Kasumi-1 (cell line): ENCODE measurements around the gene NCEH1.
A peak's percentile ranks its signal among the peaks of the same experiment; 100 is the strongest.
"Not testable (repeated sequence)": the region's sequence is repeated elsewhere in the genome, so short reads cannot be mapped to it uniquely, and the experiment has no call there.

Source experiments
- DNase-seq, 2 experiments: peaks; one replicate each; lab custom pipeline; 2025; lab: John Stamatoyannopoulos, UW

NCEH1 gene

DNA sequence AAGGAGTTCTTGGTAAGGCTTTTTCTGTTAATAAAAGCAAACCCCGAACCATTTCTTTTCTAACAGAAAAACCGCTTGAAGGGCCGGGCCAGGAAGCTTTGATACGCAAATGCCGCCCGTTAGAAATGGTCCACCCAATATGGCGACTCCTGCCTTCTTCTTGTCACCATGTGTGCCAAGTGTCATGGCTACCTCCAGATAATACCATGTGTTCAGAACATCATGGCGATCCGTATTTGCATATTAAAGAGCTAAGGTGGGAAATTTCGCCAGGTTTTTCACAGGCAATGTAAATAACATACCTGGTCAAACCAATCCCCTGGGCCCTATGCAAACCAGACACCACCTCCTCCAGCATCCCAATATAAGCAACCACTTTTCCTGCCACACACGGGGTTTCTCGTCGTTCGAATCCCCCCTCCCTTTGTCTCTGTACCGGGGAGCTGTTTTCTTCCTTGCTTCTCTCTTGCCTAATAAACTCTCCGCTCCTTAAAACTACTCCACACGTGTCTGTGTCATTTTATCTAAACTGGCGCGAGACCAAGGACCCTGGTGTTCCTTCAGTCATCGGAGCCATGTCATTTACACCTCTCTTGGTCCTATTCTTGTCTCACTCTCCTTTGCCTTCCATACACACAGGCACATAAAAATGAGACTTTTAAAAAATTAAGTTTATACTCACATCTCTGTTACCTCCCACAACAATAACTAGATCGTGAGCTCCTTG lies 34.5 kb downstream of the NCEH1 start:
- no peak for DNase-seq

DNA sequence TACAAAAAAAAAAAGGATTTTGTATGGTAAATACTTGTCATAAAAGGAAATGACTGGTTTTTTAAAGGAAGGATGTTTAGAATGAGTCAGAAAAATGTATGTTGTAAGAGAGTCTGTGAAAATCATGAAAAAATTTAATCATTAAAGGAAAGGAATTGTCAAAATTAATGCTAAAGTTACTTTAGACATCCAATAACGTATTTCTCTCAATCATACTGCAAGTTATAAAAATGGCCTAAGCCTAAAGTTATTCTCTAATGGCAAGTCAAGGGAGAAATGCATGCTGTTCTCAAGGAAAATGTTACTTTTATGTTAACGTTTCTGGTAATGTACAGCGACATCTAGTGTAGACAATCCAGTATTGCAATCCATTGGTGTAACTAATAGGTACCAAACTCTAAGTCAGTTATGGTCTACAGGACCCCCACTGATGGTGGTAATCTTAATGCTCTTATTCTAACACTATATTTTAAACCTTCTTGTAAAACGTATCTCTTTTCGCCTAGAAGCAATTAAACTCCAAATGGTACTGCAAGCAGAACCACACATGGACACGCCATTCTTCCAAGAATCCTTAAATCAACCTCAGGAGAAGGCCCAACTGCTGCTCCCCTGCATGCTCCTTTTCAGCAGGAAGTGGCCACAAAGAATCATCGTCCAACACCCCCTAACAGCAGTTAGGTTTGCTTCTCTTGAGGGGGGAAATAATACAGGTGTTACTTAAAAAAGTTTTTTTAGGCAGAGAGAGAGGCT lies 35.2 kb downstream of the NCEH1 start:
- DNase-seq = peak; percentile 63 to 79

DNA sequence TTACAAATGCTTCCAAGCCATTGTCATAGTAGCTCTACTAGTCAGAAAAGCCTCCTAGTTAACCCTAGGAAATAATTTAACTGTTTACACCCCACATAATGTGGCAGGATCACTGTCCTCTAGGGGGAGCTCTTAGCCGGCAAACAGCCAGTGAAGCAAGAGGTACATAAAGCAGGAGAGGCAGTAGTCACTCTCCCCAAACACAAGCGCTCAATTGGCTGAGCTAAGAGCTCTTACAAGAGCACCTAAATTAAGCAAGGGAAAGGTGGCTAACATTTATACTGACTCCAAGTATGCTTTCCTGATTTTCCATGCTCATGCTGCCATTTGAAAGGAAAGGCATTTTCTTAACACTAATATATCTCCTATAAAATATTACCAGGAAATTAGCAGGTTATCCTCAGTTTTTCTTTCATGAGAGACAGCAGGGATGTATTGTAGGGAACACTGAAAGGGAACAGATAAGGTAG lies 37.6 kb downstream of the NCEH1 start:
- peak; percentile 78 to 83 for DNase-seq

DNA sequence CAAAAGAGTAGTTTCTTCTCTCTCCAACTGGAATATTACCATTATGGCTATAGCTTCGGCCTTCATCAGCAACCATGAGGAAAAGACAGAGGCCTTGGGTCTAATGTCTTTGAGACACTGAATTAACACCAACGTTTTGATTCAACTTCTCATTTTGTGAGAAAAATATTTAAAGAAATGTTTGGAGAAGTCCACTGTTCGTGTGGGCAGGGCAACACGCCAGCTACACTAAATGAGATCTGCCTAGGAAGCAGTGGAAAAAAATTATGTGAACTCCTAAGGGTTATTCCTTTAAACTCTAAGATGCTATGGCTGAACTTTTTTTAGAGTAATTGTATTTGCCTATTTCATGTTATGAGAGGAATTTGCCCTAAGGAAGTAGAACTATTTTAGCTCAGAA lies 41.8 kb downstream of the NCEH1 start:
- DNase-seq = no peak

DNA sequence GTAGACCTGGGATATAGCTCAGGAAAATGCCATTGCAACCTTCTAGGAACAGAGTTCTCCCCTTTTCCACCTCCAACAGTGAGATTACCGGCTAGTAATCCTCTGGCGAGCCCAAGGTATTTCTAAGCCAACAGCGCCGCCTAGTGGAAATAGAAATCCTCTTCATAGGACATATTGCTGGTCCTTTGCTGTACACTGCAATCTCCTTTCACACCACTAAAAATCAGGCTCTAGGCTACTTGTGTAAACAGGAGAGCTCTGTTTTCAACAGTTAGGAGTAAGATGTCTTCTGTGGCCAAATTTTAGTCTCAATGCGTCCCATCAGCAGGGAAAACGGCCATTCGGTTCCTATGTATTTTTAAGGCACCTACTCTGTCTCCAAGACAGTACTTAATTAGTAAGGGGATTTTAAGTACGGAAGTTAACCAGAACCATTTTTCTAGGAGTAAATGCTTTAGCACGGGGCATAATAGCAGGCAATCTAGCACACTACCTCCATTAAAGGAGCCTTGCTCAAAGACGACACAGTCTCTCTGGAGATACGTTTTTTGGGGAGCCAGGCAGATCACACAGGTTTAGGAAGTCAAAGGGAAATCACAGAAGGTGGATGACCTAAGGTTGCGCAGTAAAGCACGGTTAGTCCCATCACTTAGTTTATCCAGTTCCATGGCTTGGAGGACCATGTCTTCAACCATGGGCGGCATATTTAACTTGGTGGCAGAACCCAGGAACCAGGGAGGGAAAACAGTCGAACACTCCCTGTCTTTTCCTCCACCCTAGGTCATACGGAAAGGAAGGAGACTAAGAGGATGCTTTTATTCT lies 43.8 kb downstream of the NCEH1 start:
- DNase-seq = peak; percentile 86 to 93

DNA sequence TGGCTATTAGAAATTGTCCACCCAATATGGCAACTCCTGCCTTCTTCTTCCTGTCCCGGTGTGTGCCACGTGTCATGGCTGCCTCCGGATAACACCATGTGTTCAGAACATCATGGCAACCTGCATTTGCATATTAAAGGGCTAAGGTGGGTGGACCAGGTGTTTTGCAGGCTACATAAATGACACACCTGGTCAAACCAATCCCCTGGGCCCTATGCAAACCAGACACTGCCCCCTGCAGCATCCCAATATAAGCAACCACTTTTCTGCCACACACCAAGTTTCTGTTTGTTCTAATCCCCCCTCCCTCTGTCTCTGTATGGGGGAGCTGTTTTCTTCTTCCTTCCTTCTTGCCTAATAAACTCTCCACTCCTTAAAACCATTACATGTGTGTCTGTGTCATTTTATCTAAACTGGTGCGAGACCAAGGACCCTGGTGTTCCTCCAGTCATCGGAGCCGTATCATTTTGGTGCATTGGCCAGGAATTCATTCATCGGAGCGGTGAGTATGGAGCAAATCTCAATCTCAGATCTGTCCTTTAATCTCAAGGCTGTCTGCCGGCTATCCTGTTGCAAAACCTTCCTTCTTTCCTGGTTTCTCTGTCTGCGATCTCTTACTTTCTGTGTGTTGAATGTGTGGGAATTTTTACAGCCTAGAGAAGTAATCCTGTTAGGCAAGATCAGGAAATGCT lies 44.5 kb downstream of the NCEH1 start:
- DNase-seq = peak in 1 of 2 experiments; percentile 7

DNA sequence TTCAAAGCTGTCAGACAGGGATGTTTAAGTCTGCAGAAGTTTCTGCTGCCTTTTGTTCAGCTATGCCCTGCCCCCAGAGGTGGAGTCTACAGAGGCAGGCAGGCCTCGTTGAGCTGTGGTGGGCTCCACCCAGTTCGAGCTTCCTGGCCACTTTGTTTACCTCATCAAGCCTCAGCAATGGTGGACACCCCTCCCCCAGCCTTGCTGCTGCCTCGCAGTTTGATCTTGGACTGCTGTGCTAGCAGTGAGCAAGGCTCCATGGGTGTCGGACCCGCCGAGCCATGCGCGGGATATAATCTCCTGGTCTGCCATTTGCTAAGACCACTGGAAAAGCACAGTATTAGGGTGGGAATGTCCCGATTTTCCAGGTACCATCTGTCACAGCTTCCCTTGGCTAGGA lies 45.4 kb downstream of the NCEH1 start:
- not testable (repeated sequence) for DNase-seq

DNA sequence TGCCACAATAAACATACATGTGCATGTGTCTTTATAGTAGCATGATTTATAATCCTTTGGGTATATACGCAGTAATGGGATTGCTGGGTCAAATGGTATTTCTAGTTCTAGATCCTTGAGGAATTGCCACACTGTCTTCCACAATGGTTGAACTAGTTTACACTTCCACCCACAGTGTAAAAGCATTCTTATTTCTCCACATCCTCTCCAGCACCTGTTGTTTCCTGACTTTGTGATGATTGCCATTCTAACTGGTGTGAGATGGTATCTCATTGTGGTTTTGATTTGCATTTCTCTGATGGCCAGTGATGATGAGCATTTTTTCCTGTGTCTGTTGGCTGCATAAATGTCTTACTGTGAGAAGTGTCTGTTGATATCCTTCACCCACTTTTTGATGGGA lies 50.4 kb downstream of the NCEH1 start:
- not testable (repeated sequence) for DNase-seq

DNA sequence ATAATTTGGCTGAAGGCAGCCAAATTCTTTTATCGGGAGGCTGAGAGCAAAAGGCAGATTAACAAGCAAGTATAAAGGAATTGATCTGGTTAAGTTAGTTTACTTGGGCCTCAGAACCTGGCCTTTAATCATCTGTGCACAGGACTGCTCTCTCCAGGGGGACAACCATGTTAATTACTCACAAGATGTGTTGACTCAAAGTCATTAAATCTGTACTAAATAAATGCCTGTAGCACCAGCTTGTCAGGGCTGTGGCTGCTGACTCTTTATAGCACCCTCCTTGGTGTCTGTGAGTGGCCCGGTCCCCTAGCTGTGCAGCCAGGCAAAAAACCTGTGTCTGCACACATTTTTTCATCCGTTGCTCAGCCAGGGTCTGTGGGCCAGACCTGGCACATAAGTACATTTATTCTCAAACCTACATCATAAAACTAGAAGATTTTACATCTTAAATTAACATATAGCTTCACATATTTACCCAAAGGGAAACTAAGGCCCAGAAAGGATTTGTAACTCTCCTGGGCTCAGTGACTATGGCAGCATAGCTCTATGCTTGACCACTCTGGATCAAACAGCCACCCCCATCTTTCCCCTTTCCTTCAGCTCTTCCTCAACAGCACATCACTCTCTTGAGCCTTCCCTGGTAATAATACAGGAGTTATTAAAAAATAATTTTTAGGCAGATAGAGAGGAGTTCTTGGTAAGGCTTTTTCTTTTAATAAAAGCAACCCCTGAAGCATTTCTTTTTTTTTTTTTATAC lies 51.4 kb downstream of the NCEH1 start:
- no peak for DNase-seq

DNA sequence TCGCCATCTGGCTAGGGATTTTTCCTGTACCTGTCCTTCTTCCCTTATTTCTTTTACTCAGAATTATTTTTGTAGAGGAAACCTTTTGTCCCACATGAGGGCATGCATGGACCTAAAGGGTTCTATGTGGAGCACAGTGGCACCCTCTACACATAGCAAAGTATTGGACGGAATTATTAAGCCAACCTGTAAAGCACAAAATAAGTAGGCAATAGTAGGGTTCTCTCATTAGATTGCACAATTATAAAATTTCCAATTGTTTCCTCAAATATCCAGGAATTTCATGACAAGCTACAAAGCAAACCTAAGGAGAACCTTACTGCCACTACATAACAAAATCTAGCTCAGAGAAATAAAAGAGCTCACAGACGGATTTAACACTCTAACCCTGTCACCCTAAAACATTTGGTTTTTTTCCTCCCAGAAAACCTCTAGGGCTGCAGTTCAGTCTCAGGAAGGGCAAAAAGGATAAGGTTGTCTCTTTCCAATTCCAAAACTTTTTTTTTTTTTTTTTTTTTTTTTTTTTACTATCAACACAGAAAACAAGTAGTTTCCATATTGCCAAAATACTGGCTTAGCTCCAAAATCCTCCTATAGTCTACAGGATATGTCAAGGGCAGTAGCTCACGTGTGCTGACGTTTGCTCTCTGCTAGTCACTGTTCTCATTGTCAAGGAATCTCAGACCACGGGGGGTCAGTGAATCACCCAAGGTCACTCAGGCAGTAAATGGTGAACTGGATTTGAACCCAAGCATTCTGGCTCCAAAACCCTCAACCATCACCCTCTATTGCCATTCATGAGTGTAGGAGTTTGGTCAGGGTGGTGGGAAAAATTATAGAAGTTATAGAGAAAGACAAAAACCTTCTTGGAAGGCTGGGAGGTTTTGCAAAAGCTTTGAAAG lies 52.3 kb downstream of the NCEH1 start:
- no peak for DNase-seq

DNA sequence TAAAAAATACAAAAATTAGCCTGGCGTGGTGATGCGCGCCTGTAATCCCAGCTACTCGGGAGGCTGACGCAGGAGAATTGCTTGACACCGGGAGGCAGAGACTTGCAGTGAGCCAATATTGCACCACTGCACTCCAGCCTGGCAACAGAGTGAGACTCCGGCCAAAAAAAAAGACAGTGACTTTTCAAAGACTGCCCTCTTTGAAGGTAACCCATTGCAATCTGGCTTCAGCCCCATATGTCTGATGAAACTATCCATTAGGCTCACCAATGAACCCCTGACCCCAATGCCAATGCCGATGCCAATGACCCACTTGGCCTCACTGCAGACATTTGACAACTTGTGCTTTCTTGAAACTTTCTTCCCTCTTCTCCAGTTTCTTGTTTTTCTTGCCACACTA lies 54.3 kb downstream of the NCEH1 start:
- no peak for DNase-seq

DNA sequence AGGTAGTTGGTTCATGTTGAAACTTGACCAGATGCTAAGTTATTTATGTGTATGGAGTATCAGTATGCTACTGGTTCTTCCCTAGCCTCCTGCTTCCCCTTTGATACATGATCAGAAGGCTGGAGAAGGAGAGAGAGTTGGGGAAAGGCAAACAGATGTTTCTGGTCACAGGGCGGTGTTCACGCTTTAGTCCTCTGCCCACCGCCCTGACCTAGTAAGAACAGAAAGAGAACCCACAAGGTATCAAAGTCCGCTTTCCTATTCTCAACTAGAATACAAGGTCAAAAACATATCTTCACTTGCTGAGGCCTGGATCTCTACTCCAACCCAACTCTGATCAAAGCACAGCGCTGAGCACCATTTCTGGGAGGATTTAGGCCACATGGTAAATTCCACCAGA lies 55.5 kb downstream of the NCEH1 start:
- DNase-seq = no peak

DNA sequence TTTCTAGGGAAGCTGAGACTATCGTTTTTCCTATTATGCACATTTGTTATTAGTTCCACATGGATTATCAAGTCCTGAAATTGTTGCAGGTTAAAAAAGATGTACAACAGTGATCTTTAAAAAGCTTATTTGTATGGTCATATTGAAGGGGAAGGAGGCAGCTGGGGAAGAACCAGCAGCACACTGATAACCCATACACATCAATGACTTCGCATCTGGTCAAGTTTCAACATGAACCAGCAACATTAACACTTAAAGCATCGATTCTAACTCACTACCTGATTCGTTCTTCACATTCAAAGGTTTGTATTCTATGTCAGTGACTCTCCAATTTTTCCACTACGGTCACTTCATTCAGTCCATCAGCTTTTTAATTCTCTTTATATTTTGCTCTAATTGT lies 56.4 kb downstream of the NCEH1 start:
- DNase-seq = no peak

DNA sequence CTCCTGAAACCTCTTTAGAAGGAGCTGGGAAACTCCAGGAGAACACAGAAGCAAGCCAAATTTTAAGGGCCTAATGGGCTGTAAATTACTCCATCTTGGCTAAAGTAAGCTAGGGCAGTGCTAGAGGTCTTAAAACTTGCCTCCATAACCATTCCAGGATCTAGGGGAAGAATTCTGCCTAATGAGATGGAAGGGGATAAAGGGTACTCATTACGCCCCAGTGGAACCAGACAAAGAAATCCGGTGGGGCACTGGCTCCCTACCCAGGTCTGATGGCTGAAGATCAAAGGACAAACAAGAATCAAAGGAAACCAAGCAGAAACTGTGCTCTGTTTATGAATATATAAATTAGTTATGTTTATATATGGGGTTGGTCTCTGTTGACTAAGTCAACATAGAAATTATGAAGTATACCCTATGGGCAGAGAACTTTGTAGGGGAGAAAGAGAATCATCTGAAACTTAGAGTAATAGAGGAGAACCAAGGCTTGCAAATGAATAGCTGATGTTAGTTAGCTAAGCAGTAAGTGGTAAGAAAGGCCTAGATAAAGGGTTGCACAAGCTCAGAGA lies 57.8 kb downstream of the NCEH1 start:
- no peak for DNase-seq

DNA sequence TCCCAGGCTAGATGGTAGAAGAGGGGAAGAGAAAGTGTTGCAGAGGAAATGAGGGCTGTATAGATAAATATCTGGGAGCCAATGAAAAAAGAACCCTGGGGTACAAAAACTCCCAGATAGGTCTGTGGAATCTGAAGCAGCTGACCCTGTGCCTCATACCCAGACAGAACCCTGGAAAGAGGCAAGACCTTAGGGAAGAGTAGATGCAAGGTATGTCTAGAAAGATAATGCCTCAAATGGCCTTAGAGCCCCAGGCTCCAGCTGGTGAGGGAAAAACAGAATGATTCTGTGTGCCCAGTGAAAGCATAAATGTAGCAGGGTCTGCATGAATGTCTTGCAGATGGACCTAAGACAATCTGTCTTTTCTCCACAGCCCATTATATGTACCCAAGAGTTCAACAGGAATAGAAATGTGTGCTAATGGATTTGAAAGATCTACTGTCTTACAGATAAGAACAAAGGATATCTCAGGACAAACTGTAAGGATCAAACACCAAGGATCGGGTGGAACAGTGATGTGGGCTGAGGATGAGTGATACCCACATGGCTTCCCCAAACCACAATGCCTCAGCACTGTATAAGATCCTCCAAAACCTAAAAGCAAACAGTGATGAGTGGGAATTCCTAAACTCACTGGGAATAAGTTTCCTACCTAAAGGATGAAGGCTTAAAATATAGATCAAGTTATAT lies 58.8 kb downstream of the NCEH1 start:
- no peak for DNase-seq

DNA sequence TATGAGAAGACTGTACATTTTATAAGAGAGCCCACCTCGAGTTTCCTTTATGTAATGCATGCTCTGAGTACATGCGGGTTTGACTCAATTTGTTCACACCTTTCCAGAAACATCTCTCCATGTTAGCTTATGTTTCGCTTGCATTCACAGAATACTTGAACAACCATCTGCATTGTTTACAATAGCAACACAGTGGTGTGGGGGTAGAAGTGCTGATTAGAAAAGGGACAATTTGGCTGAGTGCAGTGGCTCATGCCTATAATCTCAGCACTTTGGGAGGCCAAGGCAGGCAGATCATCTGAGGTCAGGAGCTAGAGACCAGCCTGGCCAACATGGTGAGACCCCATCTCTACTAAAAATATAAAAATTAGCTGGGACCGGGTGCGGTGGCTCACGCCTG lies 60.9 kb downstream of the NCEH1 start:
- DNase-seq = no peak

DNA sequence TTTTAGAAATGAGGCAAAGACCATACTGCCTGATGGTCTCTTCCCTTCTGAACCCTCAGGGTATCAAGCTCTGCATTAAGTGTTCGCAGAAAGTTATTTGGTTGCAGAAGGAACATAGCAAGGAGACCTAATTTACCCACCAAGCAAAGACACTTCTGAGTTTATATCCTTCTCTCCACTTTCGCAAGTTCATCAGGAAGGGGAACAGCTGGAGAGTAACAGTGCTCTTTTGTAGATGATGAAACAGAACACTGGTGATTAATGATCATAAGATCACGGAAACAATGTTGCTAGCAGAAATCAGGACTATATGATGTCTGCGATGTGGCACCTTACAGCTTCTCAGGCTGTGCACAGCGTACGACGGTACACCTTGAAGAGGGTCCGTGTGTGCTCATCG lies 62.1 kb downstream of the NCEH1 start:
- DNase-seq = no peak

DNA sequence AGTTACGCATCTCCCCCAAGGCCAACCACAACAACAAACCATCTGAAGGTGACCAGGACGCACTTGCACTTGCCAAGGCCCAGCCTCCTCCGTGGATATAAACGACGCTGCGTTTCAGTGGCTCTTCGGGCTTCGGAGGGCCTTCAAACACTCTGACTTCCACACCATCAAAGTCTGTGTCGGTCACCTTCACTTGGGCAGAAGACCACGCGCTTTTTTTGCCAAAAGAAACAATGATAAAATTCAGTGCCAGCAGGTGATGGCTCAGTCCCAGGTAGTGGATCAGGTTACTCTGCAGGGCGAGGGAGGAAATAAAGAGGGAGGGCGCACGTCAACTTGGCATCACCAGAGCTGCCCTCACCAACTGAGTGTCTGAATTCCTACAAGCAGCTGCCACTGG lies 63.0 kb downstream of the NCEH1 start:
- no peak for DNase-seq

DNA sequence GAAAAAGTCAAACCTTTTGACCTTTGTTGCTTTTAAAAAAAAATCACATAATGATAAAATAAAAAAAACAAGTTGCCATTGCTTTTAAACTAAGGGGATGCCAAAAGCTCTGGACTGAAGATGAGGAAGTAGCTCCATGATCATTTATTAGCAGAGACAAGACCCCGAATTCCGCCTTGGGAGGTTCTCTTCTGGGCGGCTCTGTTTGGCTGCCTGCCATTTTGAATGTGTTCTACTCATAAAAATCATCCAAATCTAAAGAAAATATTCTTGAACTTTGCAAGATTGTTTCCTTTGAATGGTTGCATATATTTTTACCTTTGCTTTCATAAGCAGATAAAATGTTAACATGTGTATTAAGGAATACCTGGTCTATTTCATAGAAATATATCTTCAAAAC lies 63.8 kb downstream of the NCEH1 start:
- no peak for DNase-seq
